Measurements from ENCODE around the gene SLC34A1.
"Not testable (repeated sequence)": the region's sequence is repeated elsewhere in the genome, so short reads cannot be mapped to it uniquely, and the experiment has no call there.

The SLC34A1 gene

GRCh38 chr5:177355868-177356168 is 28.4 kb upstream of the SLC34A1 start:
- no peak for DNase-seq

DNA sequence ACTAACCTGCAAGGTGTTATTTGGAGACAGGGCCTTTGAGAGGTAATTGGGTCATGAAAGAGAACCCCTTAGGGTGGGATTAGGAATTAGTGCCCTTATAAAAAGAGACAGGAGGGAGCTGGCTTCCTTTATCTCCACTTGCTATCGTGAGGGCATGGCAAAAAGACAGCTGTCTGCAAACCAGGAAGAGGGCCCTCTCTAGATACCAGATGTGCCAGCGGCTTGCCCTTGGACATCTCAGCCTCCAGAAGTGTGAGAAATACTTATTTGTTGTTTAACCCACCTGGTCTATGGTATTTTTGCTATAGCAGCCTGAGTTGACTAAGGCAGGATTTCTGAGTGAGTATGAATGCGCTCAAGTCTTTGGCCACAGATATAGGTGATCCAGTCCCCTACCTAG is 27.5 kb upstream of the SLC34A1 start:
- DNase-seq = no peak

DNA sequence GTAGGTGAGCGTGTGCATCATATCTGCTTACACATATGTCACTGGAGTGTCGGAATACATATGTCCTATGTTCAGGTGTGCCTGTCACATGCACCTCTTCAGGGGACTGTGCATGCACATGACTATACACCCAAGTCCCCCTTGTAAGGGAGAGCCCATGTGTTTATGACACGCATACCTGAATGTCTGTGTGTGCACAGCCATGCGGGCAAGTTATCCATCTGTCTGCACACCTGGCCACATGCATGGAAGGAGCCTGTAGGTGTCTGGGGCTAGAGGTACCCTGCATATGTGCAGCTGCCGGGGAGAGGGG is 27.1 kb upstream of the SLC34A1 start:
- DNase-seq = no peak

DNA sequence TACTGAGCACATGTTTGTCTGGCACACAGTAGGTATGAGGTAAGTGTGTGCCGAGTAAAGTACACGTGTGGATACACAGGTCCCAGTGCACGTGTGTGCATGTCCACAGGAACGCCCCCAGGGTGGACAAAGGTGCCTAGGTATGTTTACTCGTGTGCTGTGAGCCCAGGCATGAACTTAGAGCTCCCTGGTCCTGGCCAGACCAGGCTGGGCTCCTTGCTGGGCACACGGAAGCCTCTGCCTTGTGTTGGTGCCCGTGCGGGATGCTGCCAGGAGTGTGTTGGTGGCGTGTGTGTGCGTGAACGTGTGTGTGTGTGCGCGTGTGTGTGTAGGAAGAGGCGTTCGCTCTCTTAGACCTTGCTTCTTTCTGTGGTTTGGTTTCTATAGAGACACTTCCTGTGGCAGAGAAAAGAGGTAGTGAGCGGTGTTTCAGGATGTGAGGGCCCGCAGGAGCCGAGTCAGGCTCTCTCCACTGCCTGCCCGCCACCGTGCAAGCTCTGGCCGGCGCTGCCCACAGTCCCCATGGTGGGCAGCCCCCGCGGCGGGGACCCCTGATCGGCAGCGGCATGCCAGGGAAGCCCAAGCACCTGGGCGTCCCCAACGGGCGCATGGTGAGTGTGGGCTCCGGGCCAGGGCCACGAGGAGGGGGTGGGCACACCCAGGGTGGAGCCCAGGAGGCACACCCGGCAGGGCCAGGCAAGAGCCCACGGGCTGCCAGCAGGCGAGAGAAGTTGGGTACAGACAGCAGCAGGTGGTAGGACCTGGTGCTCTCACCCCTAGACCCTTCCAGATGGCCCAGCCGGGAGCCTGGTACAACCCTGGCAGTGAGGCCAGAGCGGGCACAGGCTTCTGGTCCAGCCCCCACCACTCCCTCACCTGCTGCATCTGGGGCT is 26.5 kb upstream of the SLC34A1 start, which contains the start of gene RGS14:
TSS of gene RGS14 (plus strand) at position 466 of the 893 bp plus-strand sequence. CDS start at position 567, 101 bp downstream.
- DNase-seq = peak; percentile 91

GRCh38 chr5:177358370-177358819 is 25.8 kb upstream of the SLC34A1 start:
- no peak for DNase-seq

GRCh38 chr5:177359451-177359851 is 24.8 kb upstream of the SLC34A1 start:
- DNase-seq = no peak

GRCh38 chr5:177359860-177360259 is 24.4 kb upstream of the SLC34A1 start:
- DNase-seq = no peak

- DNase-seq = not testable (repeated sequence)
These were observed 23.5 kb upstream of the SLC34A1 start for GRCh38 chr5:177360740-177361139.

GRCh38 chr5:177361418-177362291 is 22.6 kb upstream of the SLC34A1 start:
- no peak for DNase-seq

DNA sequence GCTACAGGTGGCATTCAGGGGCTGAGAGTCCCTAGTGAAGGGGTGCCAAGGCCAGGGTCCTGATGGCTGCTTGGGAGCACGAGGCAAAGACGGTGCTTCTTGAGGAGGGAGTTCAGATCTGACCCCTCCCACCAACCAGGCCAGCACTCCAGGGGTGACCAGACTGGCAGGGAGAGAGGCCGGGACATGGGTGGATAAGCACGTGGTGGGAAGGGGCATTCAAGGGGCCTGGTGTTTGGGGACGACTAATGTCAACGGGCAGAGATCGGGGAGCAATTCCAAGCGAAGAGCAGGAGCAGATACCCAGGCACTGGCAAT is 22.0 kb upstream of the SLC34A1 start:
- no peak for DNase-seq

GRCh38 chr5:177362610-177363507 is 21.4 kb upstream of the SLC34A1 start:
- peak; percentile 73 for DNase-seq

DNA sequence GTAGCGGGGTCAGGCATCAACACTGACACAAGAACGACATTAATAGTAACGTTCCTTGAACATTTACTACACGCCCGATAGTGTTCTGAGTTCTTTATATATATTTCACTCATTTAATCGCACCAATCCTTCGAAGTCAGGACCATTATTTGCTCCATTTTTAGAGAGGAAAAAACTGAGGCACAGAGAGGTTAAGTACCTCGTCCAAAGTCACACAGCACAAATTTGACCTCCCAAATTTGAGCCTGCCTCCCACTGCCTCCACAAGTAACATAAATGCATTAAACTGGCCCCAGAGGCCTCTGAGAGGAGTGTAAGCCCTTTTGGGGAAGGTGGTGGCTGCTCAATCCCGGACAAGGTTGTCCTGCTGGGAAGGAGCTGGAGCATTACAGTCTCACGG is 20.7 kb upstream of the SLC34A1 start:
- DNase-seq = no peak

DNA sequence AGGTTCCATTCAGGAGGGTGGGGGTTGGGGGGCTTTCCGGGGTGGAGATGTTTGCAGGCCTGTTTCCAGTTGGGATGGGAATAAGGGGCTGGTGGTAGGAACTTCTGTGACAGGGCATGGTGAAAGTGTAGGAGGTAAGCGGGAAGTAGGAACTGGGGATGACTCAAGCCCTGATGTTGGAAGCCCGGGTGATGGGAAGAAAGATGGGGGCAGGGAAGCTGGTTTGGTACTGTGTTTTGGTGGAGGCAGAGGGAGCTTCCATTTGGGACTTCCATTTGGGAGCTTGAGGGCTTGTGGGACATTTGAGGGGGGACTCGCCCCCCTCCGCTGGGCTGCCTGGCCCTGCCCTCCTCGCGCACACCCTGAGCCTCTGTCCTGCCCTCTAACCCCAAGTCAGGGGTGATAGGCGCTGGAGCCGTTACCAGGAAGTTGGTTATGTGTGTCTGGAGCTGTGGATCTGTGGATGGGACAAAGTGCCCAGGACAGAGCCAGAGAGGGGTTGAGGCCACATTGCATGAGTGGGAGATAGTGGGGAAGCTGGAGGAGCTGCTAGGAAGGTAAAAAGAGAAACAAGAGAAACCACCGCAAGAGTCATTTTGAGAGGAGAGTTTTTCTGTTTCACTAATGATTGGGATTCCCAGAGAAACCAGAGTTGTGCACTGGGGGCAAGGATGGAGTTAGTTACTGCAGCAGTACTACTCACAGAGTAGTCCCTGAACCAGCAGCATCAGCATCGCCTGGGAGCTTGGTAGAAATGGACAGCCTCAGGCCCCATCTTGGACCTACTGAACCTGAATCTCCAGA is 19.9 kb upstream of the SLC34A1 start:
- peak; percentile 85 for DNase-seq

DNA sequence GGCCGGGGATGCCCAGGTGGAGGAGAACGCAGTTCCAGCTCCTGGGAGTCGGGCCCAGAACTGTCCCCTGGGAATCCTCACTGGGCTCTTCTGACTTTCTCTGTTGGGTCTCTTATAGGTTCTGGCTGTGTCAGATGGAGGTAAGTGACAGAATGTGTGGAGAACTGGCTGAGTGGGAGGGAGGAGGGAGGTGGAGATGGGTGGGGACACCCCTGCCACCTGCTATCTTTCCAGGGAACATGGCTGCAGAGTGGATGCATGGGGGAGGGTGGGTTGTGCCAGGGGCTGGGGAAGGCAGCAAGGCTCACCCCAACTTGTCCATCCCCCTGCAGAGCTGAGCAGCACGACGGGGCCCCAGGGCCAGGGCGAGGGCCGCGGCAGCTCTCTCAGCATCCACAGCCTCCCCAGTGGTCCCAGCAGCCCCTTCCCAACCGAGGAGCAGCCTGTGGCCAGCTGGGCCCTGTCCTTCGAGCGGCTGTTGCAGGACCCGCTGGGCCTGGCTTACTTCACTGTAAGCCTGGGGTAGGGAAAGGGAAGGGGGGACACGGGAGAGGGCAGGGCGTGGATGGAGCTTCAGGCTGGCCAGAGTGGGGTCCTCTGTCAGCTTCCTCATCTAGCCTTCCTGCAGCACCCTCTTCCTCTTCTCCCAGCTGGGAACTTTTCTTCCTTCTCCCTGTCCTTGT is 18.2 kb upstream of the SLC34A1 start:
- DNase-seq = no peak

GRCh38 chr5:177366528-177367322 is 17.5 kb upstream of the SLC34A1 start:
- DNase-seq = no peak

DNA sequence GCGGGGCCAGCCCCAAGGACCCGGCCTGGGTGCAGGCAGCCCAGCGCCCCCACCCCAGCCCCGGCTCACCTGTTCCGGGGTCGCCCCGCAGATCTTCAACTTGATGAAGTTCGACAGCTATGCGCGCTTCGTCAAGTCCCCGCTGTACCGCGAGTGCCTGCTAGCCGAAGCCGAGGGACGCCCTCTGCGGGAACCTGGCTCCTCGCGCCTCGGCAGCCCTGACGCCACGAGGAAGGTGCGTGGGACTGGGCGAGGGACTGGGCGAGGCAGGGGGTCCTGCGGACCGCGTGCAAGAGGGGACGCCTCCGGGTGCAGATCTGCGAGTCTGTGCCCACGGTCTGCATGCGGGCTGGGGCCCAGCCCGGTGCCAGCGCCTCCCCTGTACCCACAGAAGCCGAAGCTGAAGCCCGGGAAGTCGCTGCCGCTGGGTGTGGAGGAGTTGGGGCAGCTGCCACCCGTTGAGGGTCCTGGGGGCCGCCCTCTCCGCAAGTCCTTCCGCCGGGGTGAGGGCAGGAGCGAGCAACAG is 16.8 kb upstream of the SLC34A1 start:
- DNase-seq = no peak

- no peak for DNase-seq
These were observed 16.0 kb upstream of the SLC34A1 start for GRCh38 chr5:177367981-177368868.

DNA sequence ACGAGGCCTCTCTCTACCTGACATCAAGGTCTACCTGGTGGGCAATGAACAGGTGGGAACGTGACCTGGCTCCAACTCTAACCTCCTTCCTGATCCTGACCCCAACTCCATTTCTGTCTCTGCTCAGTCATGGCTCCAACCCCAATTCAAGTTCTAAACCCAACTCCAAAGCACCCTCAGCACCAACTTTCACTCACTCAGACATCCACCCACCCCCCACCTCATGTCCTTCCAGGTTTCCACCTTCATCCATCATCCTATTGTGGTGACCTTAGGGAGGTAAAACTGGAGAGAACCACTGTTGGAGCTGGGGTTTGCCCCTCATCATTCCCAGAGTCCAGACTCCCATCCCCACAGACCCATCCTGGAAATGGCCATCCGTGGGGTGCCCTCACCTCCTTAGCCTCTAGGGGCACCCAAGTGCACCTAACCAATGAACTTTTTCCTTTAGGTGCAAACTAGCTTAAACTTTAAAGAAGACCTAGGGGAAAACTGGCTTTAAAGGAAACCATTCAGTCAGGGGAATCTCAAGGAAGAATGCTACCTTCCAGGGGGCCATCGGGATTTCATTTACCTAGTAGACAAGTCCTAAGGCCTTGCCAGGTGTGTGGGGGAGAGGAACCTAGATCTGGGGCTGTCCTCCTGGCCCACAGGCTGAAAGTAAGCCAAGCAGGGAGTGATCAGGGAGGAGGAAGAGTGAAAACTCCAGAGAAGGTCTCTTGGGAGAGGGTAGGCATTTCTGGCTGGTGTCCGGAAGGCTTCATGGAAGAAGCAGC is 15.2 kb upstream of the SLC34A1 start:
- DNase-seq = peak; percentile 45
